IMR-90 (cell line): Measurements from ENCODE around the gene ZNF771. TPM values are rescaled to one million over a fixed set of nuclear protein-coding genes. Genes with fewer than 3 reads are reported as not detected.
"Not testable (repeated sequence)": the region's sequence is repeated elsewhere in the genome, so short reads cannot be mapped to it uniquely, and the experiment has no call there.

ENCODE experiments used
- ATAC-seq: fragments of 200-7000 bp; cut with Tn5 transposase; 2 replicates; pipeline ENCODE4 v1.9.1; 2020; ENCODE audit warnings: low read depth, mild to moderate bottlenecking, moderate library complexity
- BruUV-seq: library from RNA; stranded (reverse); fragments of 400-500 nt; replicated peaks from 2 replicates; lab custom pipeline; 2021; lab: Mats Ljungman, UMichigan
- CTCF ChIA-PET: fragments of 300-600 bp; formaldehyde crosslinking; extraction: SDS; loops from one replicate; lab custom pipeline; 2021; ENCODE audit warnings: antibody characterized with exemption; lab: Yijun Ruan, JAX
- POLR2A ChIA-PET: fragments of 300-600 bp; sonication (Branson Sonifier 250); formaldehyde crosslinking; loops from one replicate; lab custom pipeline; 2022; ENCODE audit warnings: antibody characterized with exemption; ENCODE audit not compliant: unreplicated experiment; lab: Charles Lee
- DNase-seq: peaks from one replicate; pipeline ENCODE4 v3.0.0; 2013
- H2AFZ ChIP-seq: replicated peaks from 2 replicates; pipeline ENCODE3; 2013; ENCODE audit warnings: low read length, mild to moderate bottlenecking; ENCODE audit not compliant: poor library complexity
- H2AK5ac ChIP-seq: 2 replicates; pipeline ENCODE4 v1.6.1; 2013; ENCODE audit warnings: low read depth, low read length, inconsistent platforms
- H2AK9ac ChIP-seq: replicated peaks from 2 replicates; pipeline ENCODE3; 2013; ENCODE audit warnings: mild to moderate bottlenecking, low read depth, low read length, moderate library complexity; ENCODE audit not compliant: poor library complexity
- H2BK120ac ChIP-seq: 2 replicates; pipeline ENCODE4 v1.6.1; 2013; ENCODE audit warnings: low read depth, low read length, inconsistent platforms
- H2BK15ac ChIP-seq: 3 replicates; pipeline ENCODE4 v1.6.1; 2013; ENCODE audit warnings: low read depth, low read length, inconsistent platforms
- H2BK20ac ChIP-seq: 2 replicates; pipeline ENCODE4 v1.6.1; 2013; ENCODE audit warnings: low read depth, mild to moderate bottlenecking, inconsistent platforms, low read length, moderate library complexity
- H2BK5ac ChIP-seq: 2 replicates; pipeline ENCODE4 v1.6.1; 2013; ENCODE audit warnings: mild to moderate bottlenecking, low read depth, low read length, inconsistent platforms; ENCODE audit not compliant: poor library complexity, severe bottlenecking
- H3K14ac ChIP-seq: replicated peaks from 2 replicates; pipeline ENCODE4 v1.6.1; 2013; ENCODE audit warnings: low read depth, low read length, inconsistent platforms
- H3K18ac ChIP-seq: 2 replicates; pipeline ENCODE4 v1.6.1; 2013; ENCODE audit warnings: low read depth, low read length, control low read depth
- H3K23ac ChIP-seq: 2 replicates; pipeline ENCODE4 v1.6.1; 2013; ENCODE audit warnings: low read depth, low read length, inconsistent platforms
- H3K27ac ChIP-seq: 2 replicates; pipeline ENCODE4 v1.5.1; 2013; ENCODE audit warnings: mild to moderate bottlenecking, control low read depth, low read length; ENCODE audit not compliant: insufficient read depth
- H3K27me3 ChIP-seq: 2 replicates; pipeline ENCODE4 v1.6.1; 2013; ENCODE audit warnings: low read length; ENCODE audit not compliant: control insufficient read depth, insufficient read depth
- H3K36me3 ChIP-seq: 2 replicates; pipeline ENCODE4 v1.6.1; 2013; ENCODE audit warnings: low read length, mixed read lengths; ENCODE audit not compliant: control insufficient read depth, insufficient read depth
- H3K4ac ChIP-seq: 2 replicates; pipeline ENCODE4 v1.6.1; 2013; ENCODE audit warnings: low read depth, low read length, inconsistent platforms
- H3K4me1 ChIP-seq: 2 replicates; pipeline ENCODE4 v1.6.1; 2013; ENCODE audit warnings: low read length, mixed read lengths; ENCODE audit not compliant: control insufficient read depth, insufficient read depth
- H3K4me2 ChIP-seq: 2 replicates; pipeline ENCODE4 v1.6.1; 2013; ENCODE audit warnings: low read depth, mild to moderate bottlenecking, control low read depth, low read length, moderate library complexity
- H3K4me3 ChIP-seq: 2 replicates; pipeline ENCODE4 v1.5.1; 2013; ENCODE audit warnings: low read depth, mild to moderate bottlenecking, control low read depth, low read length, moderate library complexity; ENCODE audit not compliant: insufficient read depth
- H3K56ac ChIP-seq: 2 replicates; pipeline ENCODE4 v1.6.1; 2013; ENCODE audit warnings: low read length, inconsistent platforms; ENCODE audit not compliant: insufficient read depth; ENCODE audit errors: extremely low read depth
- H3K79me1 ChIP-seq, 2 experiments: 2 replicates each; pipeline ENCODE4 v1.6.1; 2013; ENCODE audit warnings: low read length in 2 of 2, inconsistent platforms in 1 of 2, low read depth in 1 of 2
- H3K9ac ChIP-seq: 2 replicates; pipeline ENCODE4 v1.6.1; 2013; ENCODE audit warnings: low read depth, low read length, control low read depth
- H3K9me1 ChIP-seq: 2 replicates; pipeline ENCODE4 v1.6.1; 2013; ENCODE audit warnings: low read length, inconsistent platforms; ENCODE audit not compliant: insufficient read depth
- H3K9me3 ChIP-seq: 2 replicates; pipeline ENCODE4 v1.6.1; 2013; ENCODE audit warnings: low read length; ENCODE audit not compliant: control insufficient read depth, insufficient read depth
- H4K20me1 ChIP-seq: 2 replicates; pipeline ENCODE4 v1.6.1; 2013; ENCODE audit warnings: low read length, inconsistent platforms; ENCODE audit not compliant: insufficient read depth
- H4K5ac ChIP-seq: 2 replicates; pipeline ENCODE4 v1.6.1; 2013; ENCODE audit warnings: mild to moderate bottlenecking, low read depth, low read length, control low read depth
- H4K8ac ChIP-seq, 2 experiments: 2 replicates each; pipeline ENCODE4 v1.6.1; 2013; ENCODE audit warnings: low read depth in 2 of 2, low read length in 2 of 2, control low read depth in 1 of 2, inconsistent platforms in 1 of 2
- H4K91ac ChIP-seq: 2 replicates; pipeline ENCODE4 v1.6.1; 2013; ENCODE audit warnings: low read depth, low read length, inconsistent platforms; ENCODE audit not compliant: insufficient read depth
- MAZ ChIP-seq: IDR thresholded peaks from 2 replicates; pipeline ENCODE4 v1.6.1; 2012; ENCODE audit warnings: low read depth, mild to moderate bottlenecking, low read length, improper control_type of control experiment, moderate library complexity, borderline replicate concordance
- MXI1 ChIP-seq: IDR thresholded peaks from 2 replicates; pipeline ENCODE4 v1.6.1; 2012; ENCODE audit warnings: low read depth, mild to moderate bottlenecking, low read length, moderate library complexity, borderline replicate concordance
- RFX5 ChIP-seq: IDR thresholded peaks from 2 replicates; pipeline ENCODE4 v1.8.0; 2012; ENCODE audit warnings: low read depth, mild to moderate bottlenecking, low read length, moderate library complexity
- SMC3 ChIP-seq: fragments of 150-350 bp; IDR thresholded peaks from 2 replicates; pipeline ENCODE4 v1.6.1; 2016; ENCODE audit warnings: low read depth, mild to moderate bottlenecking, antibody characterized with exemption, low read length, moderate library complexity
- whole genome bisulfite sequencing, 2 experiments: methylation state at CpG; one replicate each; pipeline versions ENCODE4 v1.1.5 to v1.1.7; 2013; ENCODE audit warnings: missing lambda C conversion rate in 2 of 2; ENCODE audit not compliant: insufficient read length in 1 of 2; ENCODE audit errors: extremely low coverage in 2 of 2; 5-methylcytosine and 5-hydroxymethylcytosine counted together
- dilution Hi-C: fragments of 300-500 bp; cut with HindIII; formaldehyde crosslinking; loops from one replicate; pipeline ENCODE4 v1.14.3; 2018; ENCODE audit warnings: low sequenced_read_pairs; ENCODE audit not compliant: unreplicated experiment
- in situ Hi-C: fragments of 300-500 bp; cut with MboI; formaldehyde crosslinking; loops from 3 replicates; pipeline ENCODE4 v1.14.3; 2019; ENCODE audit warnings: low sequenced_read_pairs, inconsistent platforms, mixed read lengths
- intact Hi-C: fragments of 100-400 bp; cut with micrococcal nuclease; formaldehyde crosslinking; loops from 2 replicates; pipeline ENCODE4 v1.10.0; 2022
- polyA plus RNA-seq, 3 experiments: library from polyadenylated mRNA; depleted of rRNA; stranded (reverse); fragments of >200 nt; gene quantifications; 2 replicates each; pipeline ENCODE4 v1.2.3, GENCODE V29; 2012; ENCODE audit warnings: low replicate concordance in 1 of 3
- total RNA-seq: library from RNA; depleted of rRNA; stranded (reverse); fragments of >200 nt; gene quantifications from 2 replicates; pipeline ENCODE4 v1.2.3, GENCODE V29; 2012

ZNF771 gene
- total and polyA plus RNA-seq, 2 of the 4 experiments (the other 2 are of a cell fraction) = 5.2 to 10.9 TPM

DNA sequence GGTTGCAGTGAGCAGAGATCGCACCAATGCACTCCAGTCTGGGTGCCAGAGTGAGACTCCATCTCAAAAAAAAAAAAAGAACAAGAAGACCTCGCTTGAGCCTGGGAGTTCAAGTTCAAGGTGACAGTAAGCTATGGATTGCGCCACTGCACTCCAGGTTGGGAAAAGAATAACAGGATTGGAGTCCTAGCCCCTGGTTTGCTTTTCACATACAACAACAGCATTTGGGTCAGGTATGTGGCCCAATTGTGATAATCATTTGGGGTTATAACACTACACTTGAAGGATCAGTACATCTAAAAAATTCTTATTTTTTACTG lies 41.7 kb downstream of the ZNF771 start:
- in situ Hi-C loops = loop anchor here (5.0 kb wide), 2 partner anchors 148 to 183 kb away; no protein-coding TSS in a partner anchor
- H3K9ac ChIP-seq = no peak overlapping the region
- no peak for ATAC-seq
- H3K9me1 ChIP-seq = peaks cover 7% of the 10 kb centered on the region
- H2BK5ac ChIP-seq = no peak overlapping the region
- H3K23ac ChIP-seq = no peak overlapping the region
- H3K56ac ChIP-seq = no peak overlapping the region
- H3K27me3 ChIP-seq = peaks cover 3% of the 10 kb centered on the region
- intact Hi-C loops = loop anchor here (1.0 to 2.0 kb wide), 5 partner anchors 78 to 245 kb away; partner anchors contain the start of genes ZNF688 and ZNF768
- no peak for DNase-seq
- 75% methylated on average over 1 of the region's 3 CpGs; no CpG with 5 or more reads in 1 of the 2 experiments for WGBS, 2 experiments
- no peak overlapping the region for H3K18ac ChIP-seq
- no peak overlapping the region for H2AFZ ChIP-seq
- H3K4ac ChIP-seq = no peak overlapping the region
- H4K8ac ChIP-seq = no peak overlapping the region
- no peak overlapping the region for H2AK9ac ChIP-seq
- no peak overlapping the region for H3K14ac ChIP-seq
- H2BK15ac ChIP-seq = no peak overlapping the region
- ChIA-PET POLR2A (no interaction called here), CTCF (interaction anchor here (0.6 to 1.5 kb wide), 3 partner anchors 19 to 86 kb away, joined by 3 read pairs; partner anchors contain the start of genes DCTPP1 and ZNF747)
- BruUV-seq = no TSS peak
- H3K9me3 ChIP-seq = 0 out of 2 replicates have a peak, but pooled peaks cover 5% of the 10 kb centered on the region
- H2BK120ac ChIP-seq = no peak overlapping the region
- no peak overlapping the region for H4K91ac ChIP-seq
- H2AK5ac ChIP-seq = no peak overlapping the region
- no peak overlapping the region for H4K5ac ChIP-seq
- no peak overlapping the region for H3K4me3 ChIP-seq
- peaks cover 5% of the 10 kb centered on the region for H3K4me1 ChIP-seq
- TF ChIP-seq MAZ = no peak
- no peak for TF ChIP-seq SMC3
- TF ChIP-seq RFX5 = no peak
- TF ChIP-seq MXI1 = no peak
- peaks cover 5% of the 10 kb centered on the region for H3K36me3 ChIP-seq
- no peak overlapping the region for H2BK20ac ChIP-seq
- 0 out of 2 replicates have a peak, but pooled peaks cover 3% of the 10 kb centered on the region for H4K20me1 ChIP-seq
- dilution Hi-C loops = no loop called here
- H3K27ac ChIP-seq = no peak overlapping the region
- H3K79me1 ChIP-seq = peaks cover 11 to 12% of the 10 kb centered on the region in 2 experiments
- H3K4me2 ChIP-seq = no peak overlapping the region

DNA sequence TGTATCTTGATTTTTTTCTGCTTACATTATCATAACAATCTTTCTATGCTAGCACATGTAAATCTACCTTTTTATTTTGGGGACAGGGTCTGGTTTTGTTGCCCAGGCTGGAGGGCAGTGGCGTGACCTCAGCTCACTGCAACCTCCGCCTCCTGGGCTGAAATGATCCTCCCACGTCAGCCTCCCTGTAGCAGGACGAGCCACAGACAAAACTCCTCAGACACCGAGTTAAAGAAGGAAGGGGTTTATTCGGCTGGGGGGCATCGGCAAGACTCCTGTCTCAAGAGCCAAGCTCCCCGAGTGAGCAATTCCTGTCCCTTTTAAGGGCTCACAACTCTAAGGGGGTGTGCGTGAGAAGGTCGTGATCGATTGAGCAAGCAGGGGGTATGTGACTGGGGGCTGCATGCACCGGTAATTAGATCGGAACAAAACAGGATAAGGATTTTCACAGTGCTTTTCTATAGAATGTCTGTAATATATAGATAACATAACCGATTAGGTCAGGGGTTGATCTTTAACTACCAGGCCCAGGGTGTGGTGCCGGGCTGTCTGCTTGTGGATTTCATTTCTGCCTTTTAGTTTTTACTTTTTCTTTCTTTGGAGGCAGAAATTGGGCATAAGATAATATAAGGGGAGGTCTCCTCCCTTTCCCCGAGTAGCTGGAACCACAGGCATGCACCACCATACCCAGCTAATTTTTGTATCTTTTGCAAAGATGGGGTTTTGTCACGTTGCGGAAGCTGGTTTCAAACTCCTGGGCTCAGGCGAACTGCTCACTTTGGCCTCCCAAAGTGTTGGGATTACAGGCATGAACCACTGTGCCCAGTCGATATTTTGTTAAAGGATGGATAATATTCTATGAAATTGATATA lies 45.5 kb downstream of the ZNF771 start:
- H2AFZ ChIP-seq, H3K56ac ChIP-seq, H3K4me3 ChIP-seq, H3K4me2 ChIP-seq, H3K79me1 ChIP-seq, CTCF ChIA-PET, DNase-seq, H3K36me3 ChIP-seq, H3K4ac ChIP-seq, H2BK15ac ChIP-seq, H3K9ac ChIP-seq, H2AK5ac ChIP-seq, H3K27ac ChIP-seq, POLR2A ChIA-PET, H3K23ac ChIP-seq, H3K14ac ChIP-seq, H3K4me1 ChIP-seq, H2AK9ac ChIP-seq, BruUV-seq, H3K9me1 ChIP-seq, H3K9me3 ChIP-seq, dilution Hi-C loops, ATAC-seq, H4K8ac ChIP-seq, H2BK20ac ChIP-seq, H3K18ac ChIP-seq, H2BK120ac ChIP-seq, intact Hi-C loops, H4K91ac ChIP-seq, H2BK5ac ChIP-seq, in situ Hi-C loops, H4K20me1 ChIP-seq, H4K5ac ChIP-seq: not testable (repeated sequence)
- peaks cover 26% of the 10 kb centered on the region for H3K27me3 ChIP-seq
- WGBS, 2 experiments = 81% methylated on average over 3 of the region's 20 CpGs; no CpG with 5 or more reads in 1 of the 2 experiments
